Adrenal gland (tissue), 12 donors: ENCODE results near the gene ARHGAP31. TPM values are rescaled to one million over a fixed set of nuclear protein-coding genes. Genes with fewer than 3 reads are reported as not detected.

Experiments
- DNase-seq, 7 donors: peaks; one replicate each; pipeline ENCODE4 v3.0.0-alpha.2; 2019 to 2020
- H3K27ac ChIP-seq, 5 donors: fragments of 200-600 bp; sonication (generic) in 4 of 5; 1 replicate in 3 of 5; 2 replicates in 2 of 5; pipeline versions ENCODE4 v1.5.1 to v1.8.0; 2016 to 2020; ENCODE audit warnings: mild to moderate bottlenecking in 1 of 5
- H3K27me3 ChIP-seq: fragments of 200-600 bp; 2 replicates; pipeline ENCODE4 v1.8.0; 2021
- H3K36me3 ChIP-seq, 2 donors: fragments of 200-600 bp; replicated peaks in 1 of 2; 1 replicate in 1 of 2; 2 replicates in 1 of 2; pipeline versions ENCODE4 v1.5.1 to v1.8.0; 2018 to 2022
- H3K4me1 ChIP-seq, 2 donors: fragments of 200-600 bp; replicated peaks in 1 of 2; 1 replicate in 1 of 2; 2 replicates in 1 of 2; pipeline versions ENCODE4 v1.5.1 to v1.8.0; 2018 to 2021
- H3K4me3 ChIP-seq, 4 donors: fragments of 200-600 bp; sonication (generic) in 3 of 4; one replicate each; pipeline ENCODE4 v1.5.1; 2016 to 2018
- H3K9me3 ChIP-seq, 3 donors: fragments of 200-600 bp; sonication (generic) in 1 of 3; replicated peaks in 1 of 3; 1 replicate in 2 of 3; 2 replicates in 1 of 3; pipeline versions ENCODE4 v1.5.1 to v1.8.0; 2016 to 2021
- POLR2A ChIP-seq, 2 donors: fragments of 450-650 bp; IDR thresholded peaks; one replicate each; pipeline ENCODE4 v1.6.1; 2017; ENCODE audit warnings: antibody characterized with exemption in 2 of 2, mild to moderate bottlenecking in 2 of 2, moderate library complexity in 1 of 2
- WGBS, 4 donors: extraction: QIAGEN DNeasy Blood & Tissue Kit in 2 of 4; methylation state at CpG; one replicate each; pipeline versions ENCODE4 v1.1.5 to v1.1.7; 2013 to 2017; 5-methylcytosine and 5-hydroxymethylcytosine counted together
- intact Hi-C, 2 donors: fragments of 100-400 bp; cut with DNase I; formaldehyde crosslinking; loops; one replicate each; pipeline versions ENCODE4 v1.14.1 to v1.15.0; 2022 to 2023
- polyA plus RNA-seq, 3 donors: library from polyadenylated mRNA; stranded (reverse); fragments of 200-250 nt in 2 of 3; fragments of 350-450 nt in 1 of 3; fragmentation: Illumina TruSeq in 1 of 3; extraction: RNeasy Lipid Tissue Mini Kit (QIAGEN cat#74804) in 1 of 3; gene quantifications; one replicate each; pipeline ENCODE4 v1.2.3, GENCODE V29; 2013 to 2014
- total RNA-seq, 9 donors: library from RNA; depleted of rRNA in 4 of 9; stranded (reverse); fragments of >200 nt in 4 of 9; fragments of 120-200 nt in 1 of 9; fragmentation: NEBNext Ultra II Directional in 1 of 9; extraction: Animal tissue kit (Norgen Biotek cat#: 25700) in 1 of 9; gene quantifications; one replicate each; pipeline versions ENCODE4 v1.1.0 to v1.2.4, GENCODE V29; 2013 to 2023
- TF ChIP-seq, protein P1 (sequence below), 6 experiments: fragments of 450-650 bp in 4 of 6; fragments of 200-600 bp in 2 of 6; sonication (generic) in 1 of 6; IDR thresholded peaks; 1 replicate in 5 of 6; 2 replicates in 1 of 6; pipeline versions ENCODE4 v1.5.1 to v1.8.0; 2016 to 2021; ENCODE audit warnings: antibody characterized with exemption in 6 of 6, mild to moderate bottlenecking in 2 of 6, moderate library complexity in 1 of 6
- donor health status: healthy with polysubstance abuse.
- donor health status: Bipolar disorder and iron deficiency.
- donor health status: DM: yes; HTN: yes; CAD: no.
- donor health status: DM: no; HTN: no; CAD: no.
- donor health status: DM: no; HTN: no; CAD: no.
- donor health status: DM: yes; HTN: yes; CAD: no.

Gene ARHGAP31
- total and polyA plus RNA-seq, 12 donors, result 2.9 to 21.8 (median 9.4) TPM

DNA sequence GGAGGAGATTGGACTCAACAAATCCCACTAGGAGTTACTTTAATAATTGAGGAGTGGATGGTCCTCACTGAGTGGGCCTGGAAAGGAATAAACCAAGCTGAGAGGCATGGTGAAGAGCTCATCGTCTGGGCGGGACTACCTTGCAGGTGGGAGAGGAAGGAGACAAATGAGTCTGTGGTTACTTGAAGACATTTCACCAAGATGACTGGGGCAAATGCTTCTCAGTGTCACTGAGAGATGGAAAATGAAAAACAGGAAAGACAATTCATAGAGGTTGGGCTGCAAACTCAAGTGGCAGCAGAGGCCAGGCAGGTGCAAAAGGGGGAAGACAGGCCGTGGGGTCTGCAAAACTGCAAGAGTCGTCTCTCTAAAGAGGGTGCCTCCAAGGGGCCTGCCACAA, 1.5 kb upstream of the ARHGAP31 start:
- Histone ChIP-seq H3K27ac (no peak overlapping the region), H3K4me3 (no peak overlapping the region), H3K27me3 (no peaks in the 10 kb centered on the region), H3K4me1 (peaks cover 0 to 14% of the 10 kb centered on the region in 2 donors), H3K9me3 (peaks cover 0 to 4% (median 0%) of the 10 kb centered on the region in 3 donors), H3K36me3 (no peaks in the 10 kb centered on the region)
- no peak for DNase-seq
- intact Hi-C loops, result no loop called here
- TF ChIP-seq, protein P1, sequence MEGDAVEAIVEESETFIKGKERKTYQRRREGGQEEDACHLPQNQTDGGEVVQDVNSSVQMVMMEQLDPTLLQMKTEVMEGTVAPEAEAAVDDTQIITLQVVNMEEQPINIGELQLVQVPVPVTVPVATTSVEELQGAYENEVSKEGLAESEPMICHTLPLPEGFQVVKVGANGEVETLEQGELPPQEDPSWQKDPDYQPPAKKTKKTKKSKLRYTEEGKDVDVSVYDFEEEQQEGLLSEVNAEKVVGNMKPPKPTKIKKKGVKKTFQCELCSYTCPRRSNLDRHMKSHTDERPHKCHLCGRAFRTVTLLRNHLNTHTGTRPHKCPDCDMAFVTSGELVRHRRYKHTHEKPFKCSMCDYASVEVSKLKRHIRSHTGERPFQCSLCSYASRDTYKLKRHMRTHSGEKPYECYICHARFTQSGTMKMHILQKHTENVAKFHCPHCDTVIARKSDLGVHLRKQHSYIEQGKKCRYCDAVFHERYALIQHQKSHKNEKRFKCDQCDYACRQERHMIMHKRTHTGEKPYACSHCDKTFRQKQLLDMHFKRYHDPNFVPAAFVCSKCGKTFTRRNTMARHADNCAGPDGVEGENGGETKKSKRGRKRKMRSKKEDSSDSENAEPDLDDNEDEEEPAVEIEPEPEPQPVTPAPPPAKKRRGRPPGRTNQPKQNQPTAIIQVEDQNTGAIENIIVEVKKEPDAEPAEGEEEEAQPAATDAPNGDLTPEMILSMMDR (IDR thresholded peaks at IDR 0.05), result no peak
- no peak for TF ChIP-seq POLR2A (IDR thresholded peaks at IDR 0.05)
- WGBS, 4 donors, result 88 to 92% (median 90%) methylated on average over 4 of the region's 4 CpGs

DNA sequence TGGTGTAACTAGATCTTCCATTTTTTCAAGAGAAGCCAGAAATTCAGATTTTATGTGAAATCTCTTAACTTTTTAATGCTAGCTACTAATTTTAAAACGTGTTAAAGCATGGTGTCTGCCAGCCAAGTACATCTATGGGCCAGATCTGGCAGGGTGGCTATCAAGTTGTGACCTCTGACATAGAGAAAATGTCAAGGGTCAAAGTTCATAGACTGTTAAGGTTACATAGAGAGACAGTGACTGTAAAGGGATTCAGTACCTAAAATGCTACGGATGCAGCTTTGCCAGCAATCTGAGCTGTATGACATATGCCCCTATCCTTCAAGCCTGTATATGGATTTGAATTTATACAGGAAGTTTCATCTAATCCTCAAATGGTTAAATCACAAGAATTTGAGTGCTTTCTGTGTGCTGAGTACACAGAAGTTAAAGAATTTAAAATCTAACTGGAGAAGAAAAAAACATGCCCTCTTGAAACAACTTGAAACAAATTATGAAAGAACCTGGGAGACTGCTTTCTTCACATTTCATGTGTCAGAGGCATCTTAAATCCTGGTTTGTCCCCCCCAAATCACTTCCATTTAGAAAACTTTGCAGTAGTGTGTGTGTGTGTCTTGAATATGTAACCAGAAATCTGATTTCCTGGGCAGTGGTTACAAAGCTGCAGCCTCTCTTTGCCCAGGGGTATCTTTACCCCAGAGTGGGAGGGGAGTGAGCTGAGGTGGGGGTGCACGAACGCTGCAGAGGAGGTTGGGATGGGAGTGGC, 895 bp upstream of the ARHGAP31 start:
- intact Hi-C loops, result no loop called here
- Histone ChIP-seq H3K4me3 (peak overlapping the region in 2 of 4 donors; percentile 71 to 87), H3K27ac (peak overlapping the region in 3 of 5 donors; percentile 53 to 92 (median 86))

DNA sequence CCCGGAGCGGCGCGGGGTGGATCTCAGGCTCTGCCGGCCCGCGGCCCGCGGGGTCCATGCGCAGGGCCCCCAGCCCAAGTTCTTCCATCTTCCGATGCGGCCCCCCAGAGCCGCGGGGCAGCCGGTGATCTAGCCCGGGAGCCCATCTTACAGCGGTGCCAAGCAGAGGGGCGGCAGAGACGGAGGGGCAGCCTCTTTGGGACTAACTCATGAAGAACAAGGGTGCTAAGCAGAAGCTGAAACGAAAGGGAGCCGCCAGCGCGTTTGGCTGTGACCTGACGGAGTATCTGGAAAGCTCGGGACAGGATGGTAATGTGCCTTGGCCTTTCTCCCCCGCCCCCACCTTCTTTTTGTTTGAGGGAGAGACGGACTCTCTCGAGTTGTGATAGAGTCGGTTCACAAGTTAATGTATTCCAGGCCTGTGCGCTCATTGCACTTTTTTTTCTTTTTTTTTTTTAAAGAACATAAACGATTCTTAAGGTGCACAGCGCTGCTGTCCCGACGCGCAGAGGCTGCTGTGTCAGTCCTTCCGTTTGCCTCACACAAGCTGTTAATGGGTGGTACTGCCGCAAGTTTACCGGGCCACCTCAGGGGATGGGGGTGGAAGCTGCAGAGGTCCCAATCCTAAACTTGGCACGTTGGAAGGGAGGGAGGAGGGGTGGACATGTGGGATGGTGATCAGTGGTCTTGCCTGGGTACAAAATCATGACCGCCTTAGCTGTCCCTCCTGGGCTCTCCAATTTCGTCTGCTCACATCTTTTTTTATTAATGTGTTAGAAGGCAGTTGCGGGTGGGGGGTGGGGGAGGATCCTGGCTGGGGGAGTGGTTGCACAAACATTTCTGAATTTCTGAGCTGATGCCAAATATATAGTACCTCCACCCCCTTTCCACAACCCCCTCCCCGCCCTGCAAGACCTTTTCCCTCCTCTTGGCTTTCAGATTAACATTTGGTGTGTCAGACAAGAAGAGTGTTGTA, 801 bp downstream of the ARHGAP31 start:
- Histone ChIP-seq H3K27me3 (no peaks in the 10 kb centered on the region), H3K27ac (peak overlapping the region in 4 of 5 donors; percentile 53 to 92 (median 76)), H3K36me3 (no peaks in the 10 kb centered on the region), H3K4me3 (peak overlapping the region; percentile 7 to 88 (median 79)), H3K4me1 (peaks cover 0 to 20% of the 10 kb centered on the region in 2 donors), H3K9me3 (no peaks in the 10 kb centered on the region)
- peak in 6 of 7 donors; percentile 28 to 55 (median 41) for DNase-seq
- 6 to 16% (median 7%) methylated on average over 24 to 43 of the region's 43 CpGs for WGBS, 4 donors
- intact Hi-C loops, result no loop called here
- TF ChIP-seq POLR2A (IDR thresholded peaks at IDR 0.05), result no peak
- TF ChIP-seq, protein P1 (IDR thresholded peaks at IDR 0.05), result no peak

More for the DNA sequence above, 895 bp upstream of the ARHGAP31 start:
- no peaks in the 10 kb centered on the region for H3K27me3 ChIP-seq
- no peaks in the 10 kb centered on the region for H3K36me3 ChIP-seq
- 26 to 33% (median 30%) methylated on average over 4 of the region's 4 CpGs for WGBS, 4 donors
- H3K4me1 ChIP-seq, result peaks cover 0 to 18% of the 10 kb centered on the region in 2 donors
- no peak for DNase-seq
- no peaks in the 10 kb centered on the region for H3K9me3 ChIP-seq
- TF ChIP-seq POLR2A (IDR thresholded peaks at IDR 0.05), result no peak
- TF ChIP-seq, protein P1 (IDR thresholded peaks at IDR 0.05), result no peak
